Osteoblast (primary cell): ENCODE results near the gene JMJD1C. TPM values are rescaled to one million over a fixed set of nuclear protein-coding genes. Genes with fewer than 3 reads are reported as not detected.

Source experiments
- DNase-seq: peaks from one replicate; pipeline ENCODE4 v3.0.0; 2011; ENCODE audit warnings: low spot score, mixed read lengths; ENCODE audit not compliant: insufficient read length; ENCODE audit errors: missing footprints
- H2AFZ ChIP-seq: 2 replicates; pipeline ENCODE4 v1.6.0; 2011; ENCODE audit warnings: mild to moderate bottlenecking, low read length
- H3K27ac ChIP-seq: 2 replicates; pipeline ENCODE4 v1.5.1; 2011; ENCODE audit warnings: mild to moderate bottlenecking, low read depth, low read length, moderate library complexity
- H3K27me3 ChIP-seq: 2 replicates; pipeline ENCODE4 v1.6.0; 2012; ENCODE audit warnings: mild to moderate bottlenecking, control low read depth, inconsistent platforms, low read length, moderate library complexity; ENCODE audit not compliant: insufficient read depth
- H3K36me3 ChIP-seq: 2 replicates; pipeline ENCODE4 v1.5.1; 2011; ENCODE audit warnings: mild to moderate bottlenecking, low read length, control low read depth, moderate library complexity; ENCODE audit not compliant: insufficient read depth
- H3K4me1 ChIP-seq: 2 replicates; pipeline ENCODE4 v1.5.1; 2011; ENCODE audit warnings: mild to moderate bottlenecking, low read length, control low read depth, moderate library complexity; ENCODE audit not compliant: insufficient read depth
- H3K4me2 ChIP-seq: 2 replicates; pipeline ENCODE4 v1.6.0; 2011; ENCODE audit warnings: mild to moderate bottlenecking, low read length; ENCODE audit not compliant: insufficient read depth
- H3K4me3 ChIP-seq: fragments of 200-600 bp; sonication (generic); 3 replicates; pipeline ENCODE4 v1.5.1; 2012; ENCODE audit warnings: mild to moderate bottlenecking, low read length, inconsistent platforms; ENCODE audit not compliant: insufficient read depth
- H3K79me2 ChIP-seq: 2 replicates; pipeline ENCODE4 v1.6.0; 2012; ENCODE audit warnings: mild to moderate bottlenecking, low read length, control low read depth, inconsistent platforms; ENCODE audit not compliant: insufficient read depth
- H3K9me3 ChIP-seq: 2 replicates; pipeline ENCODE4 v1.5.1; 2011; ENCODE audit warnings: low read depth, low read length, control low read depth
- H4K20me1 ChIP-seq: 2 replicates; pipeline ENCODE4 v1.6.0; 2012; ENCODE audit warnings: mild to moderate bottlenecking, low read length, control low read depth; ENCODE audit not compliant: insufficient read depth
- total RNA-seq: library from RNA; depleted of rRNA; stranded (reverse); fragments of >200 nt; gene quantifications from 2 replicates; pipeline ENCODE4 v1.2.3, GENCODE V29; 2012
- TF ChIP-seq, protein P1 (sequence below): IDR thresholded peaks from 2 replicates; pipeline ENCODE4 v1.5.1; 2011; ENCODE audit warnings: mild to moderate bottlenecking, low read depth, low read length, moderate library complexity; ENCODE audit errors: extremely low read depth

The JMJD1C gene
- total RNA-seq, 1 donor, result 92.6 TPM

DNA sequence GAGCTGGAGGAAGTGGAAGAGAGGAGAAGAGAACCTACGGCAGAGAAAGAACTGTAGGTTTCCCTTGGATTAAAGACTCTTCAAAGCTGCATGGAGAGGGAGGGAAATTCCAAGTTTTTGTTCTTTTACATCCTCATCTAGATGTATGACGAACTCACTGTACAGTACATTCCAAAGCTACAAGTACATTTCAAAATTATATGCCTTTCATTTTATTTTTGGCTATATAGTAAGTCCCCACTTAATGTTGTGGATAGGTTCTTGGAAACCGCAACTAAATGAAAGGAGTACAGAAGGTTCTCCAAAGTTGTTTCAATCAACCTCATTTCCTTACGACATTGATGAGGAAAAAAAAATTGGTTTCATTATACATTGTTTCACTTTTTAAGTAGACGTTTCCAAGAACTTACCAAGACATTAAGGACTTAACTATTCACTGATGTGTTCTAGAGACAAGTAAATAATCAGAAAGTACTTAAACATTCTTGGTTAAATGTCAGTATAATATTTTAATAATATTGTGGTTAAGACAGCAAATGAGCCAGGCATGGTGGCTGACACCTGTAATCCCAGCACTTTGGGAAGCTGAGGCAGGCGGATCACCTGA is 16.1 kb upstream of the JMJD1C start:
- Histone ChIP-seq H3K4me1 (no peaks in the 10 kb centered on the region), H3K27ac (peak overlapping the region; percentile 24), H3K4me2 (peak overlapping the region; percentile 70), H4K20me1 (no peaks in the 10 kb centered on the region), H3K79me2 (peaks cover 91% of the 10 kb centered on the region), H3K4me3 (peak overlapping the region; percentile 32), H3K36me3 (no peaks in the 10 kb centered on the region), H2AFZ (peak overlapping the region; percentile 3), H3K27me3 (no peaks in the 10 kb centered on the region), H3K9me3 (no peaks in the 10 kb centered on the region)
- DNase-seq, result peak; percentile 6
- TF ChIP-seq, protein P1, sequence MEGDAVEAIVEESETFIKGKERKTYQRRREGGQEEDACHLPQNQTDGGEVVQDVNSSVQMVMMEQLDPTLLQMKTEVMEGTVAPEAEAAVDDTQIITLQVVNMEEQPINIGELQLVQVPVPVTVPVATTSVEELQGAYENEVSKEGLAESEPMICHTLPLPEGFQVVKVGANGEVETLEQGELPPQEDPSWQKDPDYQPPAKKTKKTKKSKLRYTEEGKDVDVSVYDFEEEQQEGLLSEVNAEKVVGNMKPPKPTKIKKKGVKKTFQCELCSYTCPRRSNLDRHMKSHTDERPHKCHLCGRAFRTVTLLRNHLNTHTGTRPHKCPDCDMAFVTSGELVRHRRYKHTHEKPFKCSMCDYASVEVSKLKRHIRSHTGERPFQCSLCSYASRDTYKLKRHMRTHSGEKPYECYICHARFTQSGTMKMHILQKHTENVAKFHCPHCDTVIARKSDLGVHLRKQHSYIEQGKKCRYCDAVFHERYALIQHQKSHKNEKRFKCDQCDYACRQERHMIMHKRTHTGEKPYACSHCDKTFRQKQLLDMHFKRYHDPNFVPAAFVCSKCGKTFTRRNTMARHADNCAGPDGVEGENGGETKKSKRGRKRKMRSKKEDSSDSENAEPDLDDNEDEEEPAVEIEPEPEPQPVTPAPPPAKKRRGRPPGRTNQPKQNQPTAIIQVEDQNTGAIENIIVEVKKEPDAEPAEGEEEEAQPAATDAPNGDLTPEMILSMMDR, result no peak

DNA sequence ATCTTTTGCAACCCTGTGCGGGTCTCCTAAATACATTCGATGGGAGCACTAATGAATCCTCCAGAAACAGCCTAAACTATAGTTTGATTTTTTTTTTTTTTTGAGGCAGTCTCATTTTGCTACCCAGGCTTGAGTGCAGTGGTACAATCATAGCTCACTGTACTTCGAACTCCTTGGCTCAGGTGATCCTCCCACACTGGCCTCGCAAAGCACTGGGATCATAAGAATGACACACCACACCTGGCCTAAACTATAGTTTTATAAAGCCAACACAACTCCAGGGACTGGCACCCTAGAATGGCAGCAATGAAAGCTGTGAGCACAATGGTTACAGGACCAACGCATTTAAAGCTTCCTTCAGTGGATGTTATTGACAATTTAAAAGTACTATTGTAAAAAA is 14.5 kb upstream of the JMJD1C start:
- Histone ChIP-seq H4K20me1 (peaks cover 8% of the 10 kb centered on the region), H3K36me3 (no peaks in the 10 kb centered on the region), H3K27me3 (no peaks in the 10 kb centered on the region), H3K27ac (no peak overlapping the region), H3K9me3 (no peaks in the 10 kb centered on the region), H3K4me2 (no peak overlapping the region), H3K4me3 (no peak overlapping the region), H3K79me2 (peaks cover 91% of the 10 kb centered on the region), H2AFZ (no peak overlapping the region), H3K4me1 (no peaks in the 10 kb centered on the region)
- TF ChIP-seq, protein P1, result no peak
- no peak for DNase-seq

DNA sequence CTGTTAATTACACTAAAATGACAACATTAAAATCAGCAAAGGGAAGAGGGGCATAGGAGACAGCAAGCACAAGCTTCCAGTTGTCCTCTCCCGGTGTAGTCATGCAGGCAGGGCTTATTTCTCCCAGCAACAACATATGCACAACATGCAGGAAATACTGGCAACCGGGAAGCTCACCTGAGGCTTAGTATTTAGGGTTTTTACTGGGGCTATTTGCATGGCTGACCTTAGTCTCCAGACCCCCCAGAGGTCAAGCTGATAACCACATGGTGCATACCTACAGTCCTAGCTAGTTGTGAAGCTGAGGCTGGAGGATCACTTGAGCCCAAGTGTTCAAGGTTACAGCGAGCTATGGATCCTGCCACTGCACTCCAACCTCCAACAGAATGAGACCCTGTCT is 12.8 kb upstream of the JMJD1C start:
- no peaks in the 10 kb centered on the region for H3K27me3 ChIP-seq
- no peak overlapping the region for H3K4me3 ChIP-seq
- no peak overlapping the region for H3K4me2 ChIP-seq
- H4K20me1 ChIP-seq, result peaks cover 13% of the 10 kb centered on the region
- H3K36me3 ChIP-seq, result no peaks in the 10 kb centered on the region
- no peak overlapping the region for H2AFZ ChIP-seq
- TF ChIP-seq, protein P1, result no peak
- H3K9me3 ChIP-seq, result no peaks in the 10 kb centered on the region
- H3K79me2 ChIP-seq, result peaks cover 96% of the 10 kb centered on the region
- DNase-seq, result no peak
- no peaks in the 10 kb centered on the region for H3K4me1 ChIP-seq
- no peak overlapping the region for H3K27ac ChIP-seq

DNA sequence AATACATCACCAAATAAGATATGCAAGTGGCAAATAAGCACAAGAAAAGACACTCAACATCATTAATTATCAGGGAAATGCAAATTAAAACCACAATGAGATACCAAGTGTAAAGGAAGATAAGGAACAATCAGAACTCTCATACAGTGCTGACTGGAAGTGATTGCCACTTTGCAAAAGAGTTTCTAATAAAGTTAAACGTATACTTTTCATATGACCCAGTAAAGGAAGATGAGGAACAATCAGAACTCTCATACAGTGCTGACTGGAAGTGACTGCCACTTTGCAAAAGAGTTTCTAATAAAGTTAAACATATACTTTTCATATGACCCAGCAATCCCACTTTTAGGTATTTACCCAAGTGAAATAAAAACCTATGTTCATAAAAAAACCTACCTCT is 12.2 kb upstream of the JMJD1C start:
- Histone ChIP-seq H2AFZ (no peak overlapping the region), H3K9me3 (no peaks in the 10 kb centered on the region), H4K20me1 (peaks cover 13% of the 10 kb centered on the region), H3K36me3 (no peaks in the 10 kb centered on the region), H3K27ac (no peak overlapping the region), H3K27me3 (no peaks in the 10 kb centered on the region), H3K79me2 (peaks cover 96% of the 10 kb centered on the region), H3K4me1 (no peaks in the 10 kb centered on the region), H3K4me2 (no peak overlapping the region), H3K4me3 (no peak overlapping the region)
- TF ChIP-seq, protein P1, result no peak
- DNase-seq, result no peak
